Mammary epithelial cell (primary cell): ENCODE measurements around the gene ZBTB5.

ENCODE experiments used
- CTCF ChIP-seq, 2 donors: IDR thresholded peaks in 1 of 2; conservative IDR thresholded peaks in 1 of 2; 2 replicates each; pipeline ENCODE4 v1.5.1; 2011 to 2012; ENCODE audit warnings: inconsistent platforms in 2 of 2, low read length in 2 of 2, mild to moderate bottlenecking in 2 of 2, control low read depth in 1 of 2, low read depth in 1 of 2; ENCODE audit not compliant: insufficient read depth in 1 of 2; ENCODE audit errors: extremely low read depth in 1 of 2
- EZH2 ChIP-seq: IDR thresholded peaks from 2 replicates; pipeline ENCODE4 v1.6.1; 2012; ENCODE audit warnings: low read length, inconsistent platforms, borderline replicate concordance

- no peak for TF ChIP-seq EZH2
- no peak for TF ChIP-seq CTCF (conservative IDR thresholded peaks at IDR 0.05 in 1 of 2, IDR thresholded peaks at IDR 0.05 in 1 of 2; ENCODE audit: extremely low read depth in 1 of 2, insufficient read depth in 1 of 2, low read depth in 1 of 2, low read length in 2 of 2)
Measured at GRCh38 chr9:37405350-37405749, 59.9 kb downstream of the ZBTB5 start.
